ENCODE data around the gene HSPBAP1. TPM values are rescaled to one million over a fixed set of nuclear protein-coding genes. Genes with fewer than 3 reads are reported as not detected.

HSPBAP1 gene
- total and polyA plus RNA-seq, 9 of the 15 experiments (the other 6 are each of a cell fraction or from before 2014, with no cell fraction given) = 2.1 to 4.5 (median 3.4) TPM

GRCh38 chr3:122728186-122728585 is 65.4 kb downstream of the HSPBAP1 start:
- in situ Hi-C loops (cut with MboI) (no loop called here), intact Hi-C loops (cut with micrococcal nuclease) (no loop called here)
- Histone ChIP-seq H3K36me3 (ENCODE audit: control insufficient read depth, insufficient read depth, low read length) (no peaks in the 10 kb centered on the region), H3K27ac (ENCODE audit: extremely low read depth, low read depth, low read length) (no peak overlapping the region), H3K79me2 (ENCODE audit: control insufficient read depth, insufficient read depth, low read length) (no peaks in the 10 kb centered on the region), H3K9me3 (replicated peaks; ENCODE audit: control insufficient read depth, insufficient read depth, low read depth, low read length) (no peaks in the 10 kb centered on the region), H3K27me3 (ENCODE audit: control insufficient read depth in 2 of 2, insufficient read depth in 2 of 2, low read length in 2 of 2) (no peaks in the 10 kb centered on the region), H2AFZ (ENCODE audit: low read depth, low read length) (no peak overlapping the region), H3K9ac (ENCODE audit: insufficient read depth in 1 of 2, low read depth in 2 of 2, low read length in 2 of 2) (no peak overlapping the region), H4K20me1 (replicated peaks; ENCODE audit: control insufficient read depth, insufficient read depth, low read length) (no peaks in the 10 kb centered on the region), H3K4me2 (ENCODE audit: insufficient read depth, low read length) (no peak overlapping the region), H3K4me3 (no peak overlapping the region), H3K4me1 (replicated peaks in 1 of 2; ENCODE audit: control insufficient read depth in 2 of 2, insufficient read depth in 2 of 2, low read length in 2 of 2) (peaks cover 5 to 9% of the 10 kb centered on the region in 2 experiments; a peak in 4 of 5 replicates), H3K9me1 (ENCODE audit: control insufficient read depth, insufficient read depth, low read length) (peaks cover 2% of the 10 kb centered on the region)
- POLR2A ChIA-PET = no interaction called here
- ATAC-seq (no peak), DNase-seq (ENCODE audit: extremely low read depth in 1 of 4, low spot score in 3 of 4) (no peak), FAIRE-seq (no peak)
- CTCF ChIA-PET (ENCODE audit: low intra/inter-chr PET ratio) = no interaction called here
- BruUV-seq (replicated peaks) = no TSS peak
- WGBS (ENCODE audit: insufficient coverage, low coverage, missing lambda C conversion rate) = 53% methylated on average over 3 of the region's 3 CpGs
- TF ChIP-seq ZBTB17 (CRISPR knock-in tag; IDR thresholded peaks at IDR 0.05) = no peak
- TF ChIP-seq KHSRP (IDR thresholded peaks at IDR 0.05) = no peak
- TF ChIP-seq KDM4B (IDR thresholded peaks at IDR 0.05; ENCODE audit: borderline replicate concordance in 2 of 2, low read depth in 1 of 2) = no peak
- no peak for TF ChIP-seq SIX5 (IDR thresholded peaks at IDR 0.05; ENCODE audit: borderline replicate concordance in 1 of 2, insufficient read depth in 1 of 2, low read depth in 1 of 2, low read length in 2 of 2)
- TF ChIP-seq ZNF121 (CRISPR knock-in tag; conservative IDR thresholded peaks at IDR 0.05) = no peak
- no peak for TF ChIP-seq MTA2 (IDR thresholded peaks at IDR 0.05; ENCODE audit: low read depth)
- TF ChIP-seq POLR2AphosphoS5 (IDR thresholded peaks at IDR 0.05; ENCODE audit: control insufficient read depth, insufficient read depth, low read depth, low read length) = no peak
- no peak for TF ChIP-seq SMAD3 (CRISPR knock-in tag; conservative IDR thresholded peaks at IDR 0.05)
- no peak for TF ChIP-seq BDP1 (IDR thresholded peaks at IDR 0.05; ENCODE audit: insufficient read depth, insufficient read length)
- no peak for TF ChIP-seq E2F5 (CRISPR knock-in tag; IDR thresholded peaks at IDR 0.05)
- TF ChIP-seq PBX2 (CRISPR knock-in tag; IDR thresholded peaks at IDR 0.05; ENCODE audit: low read depth) = no peak
- no peak for TF ChIP-seq PBX2 (tag; conservative IDR thresholded peaks at IDR 0.05; ENCODE audit: low read depth)
- TF ChIP-seq HDAC2 (IDR thresholded peaks at IDR 0.05) = no peak
- no peak for TF ChIP-seq ZHX1 (conservative IDR thresholded peaks at IDR 0.05; ENCODE audit: low read length)
- TF ChIP-seq SMAD1 (IDR thresholded peaks at IDR 0.05; ENCODE audit: low read depth, low read length, partially characterized antibody) = no peak
